Breast epithelium (tissue), 4 donors: ENCODE measurements around the gene PRDM5. TPM values are rescaled to one million over a fixed set of nuclear protein-coding genes. Genes with fewer than 3 reads are reported as not detected.
"Not testable (repeated sequence)": the region's sequence is repeated elsewhere in the genome, so short reads cannot be mapped to it uniquely, and the experiment has no call there.

Source experiments
- DNase-seq, 2 donors: peaks; one replicate each; pipeline ENCODE4 v3.0.0-alpha.2; 2019; ENCODE audit warnings: low spot score in 2 of 2
- H3K27ac ChIP-seq, 2 donors: fragments of 200-600 bp; sonication (generic) in 1 of 2; one replicate each; pipeline ENCODE4 v1.5.1; 2016 to 2019; ENCODE audit warnings: mild to moderate bottlenecking in 1 of 2
- H3K27me3 ChIP-seq, 2 donors: fragments of 200-600 bp; sonication (generic) in 1 of 2; one replicate each; pipeline versions ENCODE4 v1.5.1 to v1.6.0; 2017 to 2019; ENCODE audit warnings: control low read depth in 1 of 2, mild to moderate bottlenecking in 1 of 2
- H3K36me3 ChIP-seq: fragments of 200-600 bp; one replicate; pipeline ENCODE4 v1.5.1; 2019
- H3K4me1 ChIP-seq, 2 donors: fragments of 200-600 bp; sonication (generic); one replicate each; pipeline ENCODE4 v1.5.1; 2016 to 2019; ENCODE audit warnings: control low read depth in 1 of 2
- H3K4me3 ChIP-seq, 3 donors: fragments of 200-600 bp; sonication (generic); 1 replicate in 2 of 3; 2 replicates in 1 of 3; pipeline ENCODE4 v1.5.1; 2016 to 2019; ENCODE audit warnings: mild to moderate bottlenecking in 3 of 3, moderate library complexity in 2 of 3
- H3K9me3 ChIP-seq, 2 donors: fragments of 200-600 bp; sonication (generic) in 1 of 2; one replicate each; pipeline ENCODE4 v1.5.1; 2016 to 2019; ENCODE audit warnings: control low read depth in 1 of 2
- POLR2A ChIP-seq: fragments of 450-650 bp; IDR thresholded peaks from one replicate; pipeline ENCODE4 v1.6.1; 2016; ENCODE audit warnings: antibody characterized with exemption, mild to moderate bottlenecking, moderate library complexity
- POLR2AphosphoS5 ChIP-seq, 3 donors: sonication (generic); formaldehyde crosslinking; IDR thresholded peaks; one replicate each; pipeline ENCODE4 v1.6.1; 2017; ENCODE audit warnings: antibody characterized with exemption in 3 of 3
- intact Hi-C: fragments of 100-400 bp; cut with DNase I; formaldehyde crosslinking; loops from one replicate; pipeline ENCODE4 v1.15.1; 2023; ENCODE audit warnings: low total_unique reads
- total RNA-seq, 3 donors: library from RNA; depleted of rRNA; stranded (reverse); fragments of >200 nt; gene quantifications; one replicate each; pipeline ENCODE4 v1.1.0, GENCODE V29; 2016
- TF ChIP-seq, protein P1 (sequence below), 3 donors: fragments of 450-650 bp; IDR thresholded peaks; one replicate each; pipeline ENCODE4 v1.5.1; 2016 to 2017; ENCODE audit warnings: antibody characterized with exemption in 3 of 3, mild to moderate bottlenecking in 3 of 3, moderate library complexity in 3 of 3

The PRDM5 gene
- total RNA-seq, 3 donors from 2014 or later = 14.4 to 27.5 (median 24.9) TPM

DNA sequence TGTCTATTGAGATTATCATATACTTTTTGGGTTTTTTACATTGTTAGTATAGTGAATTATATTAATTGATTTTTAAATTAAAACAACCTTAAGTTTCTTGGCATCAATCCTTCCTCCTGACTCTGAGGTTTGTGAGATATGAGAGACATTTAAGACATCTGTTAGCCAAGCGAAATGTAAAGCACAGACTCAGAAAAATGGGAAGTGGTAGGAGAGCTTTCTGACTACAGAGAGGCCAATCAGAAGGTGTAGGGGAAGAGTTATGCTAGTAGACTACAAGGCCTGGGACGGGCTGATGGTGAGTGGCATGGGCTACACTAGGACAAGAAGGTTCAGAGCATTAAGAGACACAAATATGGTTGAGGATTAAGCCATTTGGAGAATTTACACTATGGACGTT lies 255.4 kb downstream of the PRDM5 start:
- Histone ChIP-seq H3K27me3 (no peaks in the 10 kb centered on the region), H3K4me1 (no peaks in the 10 kb centered on the region), H3K27ac (no peak overlapping the region), H3K9me3 (peaks cover 0 to 5% of the 10 kb centered on the region in 2 donors), H3K36me3 (no peaks in the 10 kb centered on the region), H3K4me3 (no peak overlapping the region)
- intact Hi-C loops = no loop called here
- TF ChIP-seq POLR2A (no peak), POLR2AphosphoS5 (IDR thresholded peaks at IDR 0.05) (no peak)
- TF ChIP-seq, protein P1, sequence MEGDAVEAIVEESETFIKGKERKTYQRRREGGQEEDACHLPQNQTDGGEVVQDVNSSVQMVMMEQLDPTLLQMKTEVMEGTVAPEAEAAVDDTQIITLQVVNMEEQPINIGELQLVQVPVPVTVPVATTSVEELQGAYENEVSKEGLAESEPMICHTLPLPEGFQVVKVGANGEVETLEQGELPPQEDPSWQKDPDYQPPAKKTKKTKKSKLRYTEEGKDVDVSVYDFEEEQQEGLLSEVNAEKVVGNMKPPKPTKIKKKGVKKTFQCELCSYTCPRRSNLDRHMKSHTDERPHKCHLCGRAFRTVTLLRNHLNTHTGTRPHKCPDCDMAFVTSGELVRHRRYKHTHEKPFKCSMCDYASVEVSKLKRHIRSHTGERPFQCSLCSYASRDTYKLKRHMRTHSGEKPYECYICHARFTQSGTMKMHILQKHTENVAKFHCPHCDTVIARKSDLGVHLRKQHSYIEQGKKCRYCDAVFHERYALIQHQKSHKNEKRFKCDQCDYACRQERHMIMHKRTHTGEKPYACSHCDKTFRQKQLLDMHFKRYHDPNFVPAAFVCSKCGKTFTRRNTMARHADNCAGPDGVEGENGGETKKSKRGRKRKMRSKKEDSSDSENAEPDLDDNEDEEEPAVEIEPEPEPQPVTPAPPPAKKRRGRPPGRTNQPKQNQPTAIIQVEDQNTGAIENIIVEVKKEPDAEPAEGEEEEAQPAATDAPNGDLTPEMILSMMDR (IDR thresholded peaks at IDR 0.05) = no peak
- no peak for DNase-seq

DNA sequence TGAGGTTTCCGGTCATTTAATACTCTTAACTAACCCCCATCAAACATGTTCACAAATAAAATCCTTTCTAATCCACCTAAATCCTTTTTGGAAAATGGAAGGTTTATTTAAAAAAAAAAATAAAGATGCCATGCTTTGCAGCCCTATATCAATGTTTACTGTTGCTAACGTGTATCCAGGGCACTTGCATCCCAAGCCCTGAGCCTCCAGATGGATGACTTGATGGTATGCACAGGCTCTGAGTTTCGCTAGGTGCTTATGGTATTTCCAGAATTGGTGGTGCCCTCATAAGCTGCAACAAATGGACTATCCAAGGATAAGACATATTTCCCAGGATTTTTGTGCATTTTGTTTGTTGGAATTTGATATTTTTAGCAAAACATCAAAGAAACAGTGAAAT lies 257.7 kb downstream of the PRDM5 start:
- Histone ChIP-seq H3K4me3 (no peak overlapping the region), H3K9me3 (no peaks in the 10 kb centered on the region), H3K27me3 (no peaks in the 10 kb centered on the region), H3K4me1 (no peaks in the 10 kb centered on the region), H3K27ac (no peak overlapping the region), H3K36me3 (no peaks in the 10 kb centered on the region)
- intact Hi-C loops = no loop called here
- TF ChIP-seq POLR2A (no peak), POLR2AphosphoS5 (IDR thresholded peaks at IDR 0.05) (no peak)
- TF ChIP-seq, protein P1 (IDR thresholded peaks at IDR 0.05) = no peak
- DNase-seq = no peak

DNA sequence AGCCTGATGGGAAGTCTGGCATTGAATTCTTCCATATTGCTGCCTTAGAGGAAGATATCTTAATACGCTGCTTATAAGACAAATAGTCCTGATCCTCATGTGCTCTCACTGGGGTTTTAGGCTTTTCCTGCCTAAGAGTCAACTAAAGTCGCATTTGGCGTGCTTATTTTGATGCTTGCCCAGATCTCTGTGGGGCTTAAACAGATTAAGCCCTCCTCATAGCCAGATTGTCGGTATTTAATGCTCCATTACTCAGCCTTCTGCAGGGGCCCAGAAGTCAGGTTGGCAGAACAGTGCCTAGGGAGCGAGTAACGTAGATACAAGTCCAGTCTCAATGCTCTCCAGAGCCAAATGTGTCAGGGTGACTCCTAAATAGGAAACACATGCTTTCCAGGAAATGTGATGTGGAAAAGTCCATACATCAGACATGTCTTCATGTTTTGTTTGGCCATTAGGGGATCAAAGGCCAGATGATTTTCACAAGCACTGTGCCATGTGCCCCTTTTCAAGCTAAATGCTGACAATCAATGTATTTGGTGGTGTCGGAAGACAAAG lies 262.8 kb downstream of the PRDM5 start:
- H3K4me3 ChIP-seq = no peak overlapping the region
- no peak overlapping the region for H3K27ac ChIP-seq
- H3K4me1 ChIP-seq = no peaks in the 10 kb centered on the region
- DNase-seq = no peak
- no peaks in the 10 kb centered on the region for H3K36me3 ChIP-seq
- no peaks in the 10 kb centered on the region for H3K9me3 ChIP-seq
- no peak for TF ChIP-seq POLR2A
- TF ChIP-seq POLR2AphosphoS5 (IDR thresholded peaks at IDR 0.05) = no peak
- TF ChIP-seq, protein P1 (IDR thresholded peaks at IDR 0.05) = no peak
- intact Hi-C loops = no loop called here
- H3K27me3 ChIP-seq = no peaks in the 10 kb centered on the region

DNA sequence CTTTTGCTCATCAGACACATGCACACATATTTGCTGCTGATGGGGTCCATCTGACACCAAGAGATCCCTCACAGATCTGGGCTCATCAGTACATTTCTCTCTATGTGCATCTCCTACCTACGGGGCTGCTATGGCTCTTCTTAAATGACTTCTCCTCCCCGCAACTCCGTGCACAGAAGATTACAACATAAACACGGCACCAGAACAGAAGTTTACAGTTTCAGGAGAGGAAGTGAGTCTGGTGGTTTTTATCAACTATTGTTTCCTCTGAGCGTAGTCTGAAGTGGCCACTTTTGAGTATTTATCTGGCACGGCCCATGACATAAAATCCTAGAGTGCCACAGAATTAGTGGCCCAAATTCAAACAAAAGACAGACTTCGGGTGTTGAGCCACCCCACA lies 263.8 kb downstream of the PRDM5 start:
- no peaks in the 10 kb centered on the region for H3K9me3 ChIP-seq
- H3K27me3 ChIP-seq = no peaks in the 10 kb centered on the region
- TF ChIP-seq POLR2AphosphoS5 (IDR thresholded peaks at IDR 0.05) (no peak), POLR2A (no peak)
- TF ChIP-seq, protein P1 (IDR thresholded peaks at IDR 0.05) = no peak
- DNase-seq = no peak
- H3K36me3 ChIP-seq = no peaks in the 10 kb centered on the region
- H3K4me1 ChIP-seq = no peaks in the 10 kb centered on the region
- no peak overlapping the region for H3K4me3 ChIP-seq
- H3K27ac ChIP-seq = no peak overlapping the region
- intact Hi-C loops = no loop called here

DNA sequence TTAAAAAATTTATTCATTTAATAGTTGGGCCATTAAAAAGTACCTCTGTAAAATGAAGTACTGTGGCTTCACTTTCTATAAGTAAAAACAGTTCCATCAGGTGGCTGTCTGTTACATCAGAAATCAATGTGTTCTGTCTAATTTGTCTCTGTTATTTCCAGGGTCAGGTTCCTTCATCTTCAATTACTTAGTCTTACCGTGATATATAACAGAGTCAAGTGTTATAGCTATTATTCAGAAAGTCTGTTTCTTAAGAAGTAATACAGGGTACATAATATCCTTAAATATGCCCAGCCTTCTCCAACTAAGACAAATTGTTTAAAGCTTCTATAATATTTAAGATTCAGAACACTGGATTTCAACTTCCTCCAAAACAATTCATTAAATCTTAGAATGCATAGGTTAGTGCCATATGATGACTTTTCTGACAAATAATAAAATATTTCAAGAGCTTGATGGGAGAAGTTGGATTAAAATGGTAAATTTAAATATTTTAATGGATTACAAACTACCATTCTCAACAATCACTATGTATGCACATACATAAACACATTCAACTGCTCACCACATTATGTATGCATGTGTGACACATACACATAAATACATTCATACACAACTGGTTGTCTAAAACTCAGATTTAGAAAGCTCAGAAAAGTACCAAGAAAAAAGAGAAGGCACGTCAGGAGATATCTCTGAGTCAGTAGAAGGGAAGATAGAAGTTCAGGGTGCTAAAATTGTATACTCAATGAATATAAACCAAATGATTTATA lies 268.5 kb downstream of the PRDM5 start:
- no peaks in the 10 kb centered on the region for H3K27me3 ChIP-seq
- intact Hi-C loops = no loop called here
- no peak overlapping the region for H3K27ac ChIP-seq
- no peak for DNase-seq
- H3K4me1 ChIP-seq = no peaks in the 10 kb centered on the region
- no peak for TF ChIP-seq POLR2AphosphoS5 (IDR thresholded peaks at IDR 0.05)
- TF ChIP-seq, protein P1 (IDR thresholded peaks at IDR 0.05) = no peak
- no peak for TF ChIP-seq POLR2A
- H3K4me3 ChIP-seq = no peak overlapping the region
- H3K9me3 ChIP-seq = no peaks in the 10 kb centered on the region
- H3K36me3 ChIP-seq = no peaks in the 10 kb centered on the region

DNA sequence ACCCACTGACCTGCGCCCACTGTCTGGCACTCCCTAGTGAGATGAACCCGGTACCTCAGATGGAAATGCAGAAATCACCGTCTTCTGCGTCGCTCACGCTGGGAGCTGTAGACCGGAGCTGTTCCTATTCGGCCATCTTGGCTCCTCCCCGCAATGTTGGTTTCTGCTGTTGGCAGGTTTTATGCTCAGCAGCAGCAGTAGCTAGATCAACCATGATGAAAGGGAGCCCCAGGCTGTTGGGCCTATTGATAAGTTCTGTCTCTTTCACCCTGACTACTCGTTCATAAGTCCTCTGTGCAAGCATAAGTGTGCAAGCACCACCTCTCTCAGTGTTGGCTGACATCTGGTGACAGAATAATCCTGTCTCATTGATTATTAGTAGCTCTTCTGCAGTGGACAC lies 274.2 kb downstream of the PRDM5 start:
- H3K4me1 ChIP-seq, H3K36me3 ChIP-seq, H3K4me3 ChIP-seq, H3K27ac ChIP-seq, H3K27me3 ChIP-seq, intact Hi-C loops, H3K9me3 ChIP-seq, DNase-seq: not testable (repeated sequence)
